ENCODE measurements around the gene RBBP8NL.

GRCh38 chr20:62470459-62470858, 43.1 kb upstream of the RBBP8NL start:
- TF ChIP-seq, protein P1, sequence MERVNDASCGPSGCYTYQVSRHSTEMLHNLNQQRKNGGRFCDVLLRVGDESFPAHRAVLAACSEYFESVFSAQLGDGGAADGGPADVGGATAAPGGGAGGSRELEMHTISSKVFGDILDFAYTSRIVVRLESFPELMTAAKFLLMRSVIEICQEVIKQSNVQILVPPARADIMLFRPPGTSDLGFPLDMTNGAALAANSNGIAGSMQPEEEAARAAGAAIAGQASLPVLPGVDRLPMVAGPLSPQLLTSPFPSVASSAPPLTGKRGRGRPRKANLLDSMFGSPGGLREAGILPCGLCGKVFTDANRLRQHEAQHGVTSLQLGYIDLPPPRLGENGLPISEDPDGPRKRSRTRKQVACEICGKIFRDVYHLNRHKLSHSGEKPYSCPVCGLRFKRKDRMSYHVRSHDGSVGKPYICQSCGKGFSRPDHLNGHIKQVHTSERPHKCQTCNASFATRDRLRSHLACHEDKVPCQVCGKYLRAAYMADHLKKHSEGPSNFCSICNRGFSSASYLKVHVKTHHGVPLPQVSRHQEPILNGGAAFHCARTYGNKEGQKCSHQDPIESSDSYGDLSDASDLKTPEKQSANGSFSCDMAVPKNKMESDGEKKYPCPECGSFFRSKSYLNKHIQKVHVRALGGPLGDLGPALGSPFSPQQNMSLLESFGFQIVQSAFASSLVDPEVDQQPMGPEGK (CRISPR knock-in tag; IDR thresholded peaks at IDR 0.05; ENCODE audit: borderline replicate concordance) = no peak
- TF ChIP-seq, protein P2, sequence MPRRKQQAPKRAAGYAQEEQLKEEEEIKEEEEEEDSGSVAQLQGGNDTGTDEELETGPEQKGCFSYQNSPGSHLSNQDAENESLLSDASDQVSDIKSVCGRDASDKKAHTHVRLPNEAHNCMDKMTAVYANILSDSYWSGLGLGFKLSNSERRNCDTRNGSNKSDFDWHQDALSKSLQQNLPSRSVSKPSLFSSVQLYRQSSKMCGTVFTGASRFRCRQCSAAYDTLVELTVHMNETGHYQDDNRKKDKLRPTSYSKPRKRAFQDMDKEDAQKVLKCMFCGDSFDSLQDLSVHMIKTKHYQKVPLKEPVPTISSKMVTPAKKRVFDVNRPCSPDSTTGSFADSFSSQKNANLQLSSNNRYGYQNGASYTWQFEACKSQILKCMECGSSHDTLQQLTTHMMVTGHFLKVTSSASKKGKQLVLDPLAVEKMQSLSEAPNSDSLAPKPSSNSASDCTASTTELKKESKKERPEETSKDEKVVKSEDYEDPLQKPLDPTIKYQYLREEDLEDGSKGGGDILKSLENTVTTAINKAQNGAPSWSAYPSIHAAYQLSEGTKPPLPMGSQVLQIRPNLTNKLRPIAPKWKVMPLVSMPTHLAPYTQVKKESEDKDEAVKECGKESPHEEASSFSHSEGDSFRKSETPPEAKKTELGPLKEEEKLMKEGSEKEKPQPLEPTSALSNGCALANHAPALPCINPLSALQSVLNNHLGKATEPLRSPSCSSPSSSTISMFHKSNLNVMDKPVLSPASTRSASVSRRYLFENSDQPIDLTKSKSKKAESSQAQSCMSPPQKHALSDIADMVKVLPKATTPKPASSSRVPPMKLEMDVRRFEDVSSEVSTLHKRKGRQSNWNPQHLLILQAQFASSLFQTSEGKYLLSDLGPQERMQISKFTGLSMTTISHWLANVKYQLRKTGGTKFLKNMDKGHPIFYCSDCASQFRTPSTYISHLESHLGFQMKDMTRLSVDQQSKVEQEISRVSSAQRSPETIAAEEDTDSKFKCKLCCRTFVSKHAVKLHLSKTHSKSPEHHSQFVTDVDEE (CRISPR knock-in tag; IDR thresholded peaks at IDR 0.05) = no peak
- TF ChIP-seq ARNTL (CRISPR knock-in tag; IDR thresholded peaks at IDR 0.05; ENCODE audit: borderline replicate concordance, low read depth) (no peak), ESRRG (CRISPR knock-in tag; IDR thresholded peaks at IDR 0.05) (no peak), GLIS3 (CRISPR knock-in tag; IDR thresholded peaks at IDR 0.05) (no peak), ZNF8 (CRISPR knock-in tag; IDR thresholded peaks at IDR 0.05) (no peak), SNAI2 (CRISPR knock-in tag; IDR thresholded peaks at IDR 0.05) (no peak), ZFP30 (CRISPR knock-in tag; IDR thresholded peaks at IDR 0.05) (no peak), PPARA (CRISPR knock-in tag; IDR thresholded peaks at IDR 0.05; ENCODE audit: borderline replicate concordance) (no peak)
- TF ChIP-seq, protein P3, sequence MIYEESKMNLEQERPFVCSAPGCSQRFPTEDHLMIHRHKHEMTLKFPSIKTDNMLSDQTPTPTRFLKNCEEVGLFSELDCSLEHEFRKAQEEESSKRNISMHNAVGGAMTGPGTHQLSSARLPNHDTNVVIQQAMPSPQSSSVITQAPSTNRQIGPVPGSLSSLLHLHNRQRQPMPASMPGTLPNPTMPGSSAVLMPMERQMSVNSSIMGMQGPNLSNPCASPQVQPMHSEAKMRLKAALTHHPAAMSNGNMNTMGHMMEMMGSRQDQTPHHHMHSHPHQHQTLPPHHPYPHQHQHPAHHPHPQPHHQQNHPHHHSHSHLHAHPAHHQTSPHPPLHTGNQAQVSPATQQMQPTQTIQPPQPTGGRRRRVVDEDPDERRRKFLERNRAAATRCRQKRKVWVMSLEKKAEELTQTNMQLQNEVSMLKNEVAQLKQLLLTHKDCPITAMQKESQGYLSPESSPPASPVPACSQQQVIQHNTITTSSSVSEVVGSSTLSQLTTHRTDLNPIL (CRISPR knock-in tag; IDR thresholded peaks at IDR 0.05; ENCODE audit: low read depth) = no peak

All from SK-N-SH treated with all-trans-retinoic acid at 6 μM for 48 hours (cell line).